ENCODE data around the gene KCNQ1.

DNA sequence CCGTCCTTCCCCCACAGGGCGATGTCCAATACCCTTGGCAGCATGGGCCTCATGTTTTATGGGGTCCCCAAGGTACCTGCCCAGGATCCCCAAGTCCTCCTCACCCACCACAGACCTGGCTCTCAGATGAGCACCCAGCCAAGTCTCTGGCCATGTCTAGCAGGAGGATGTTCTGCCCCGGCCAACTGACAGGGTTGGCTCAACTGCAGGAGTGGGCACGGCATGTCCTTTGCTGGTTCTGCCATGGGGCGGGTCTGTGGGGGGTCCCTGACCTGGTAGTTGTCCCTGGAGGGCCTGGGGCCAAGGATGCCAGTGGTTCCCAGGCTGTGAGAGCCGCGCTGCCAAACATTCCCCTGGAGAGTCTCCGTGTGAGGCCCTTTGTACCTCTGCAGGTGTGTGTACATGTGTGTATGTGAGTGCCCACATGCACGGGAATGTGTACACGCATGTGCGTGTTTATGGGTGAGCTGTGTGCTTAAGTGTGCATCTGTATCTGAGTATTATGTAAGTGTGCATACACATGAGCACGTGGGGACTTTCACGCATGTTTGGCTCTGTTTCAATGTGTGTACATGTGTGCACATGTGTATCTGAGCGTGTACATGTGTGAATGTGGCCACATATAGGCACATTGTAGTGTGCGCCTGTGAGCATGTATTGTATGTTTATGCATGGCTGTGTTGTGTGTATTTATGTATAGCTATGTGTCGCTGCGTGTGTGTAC is 85.5 kb downstream of the KCNQ1 start:
- TF ChIP-seq ZNF565 (CRISPR knock-in tag; conservative IDR thresholded peaks at IDR 0.05; ENCODE audit: low read depth) (no peak), ZNF8 (CRISPR knock-in tag; IDR thresholded peaks at IDR 0.05) (no peak), ISL1 (CRISPR knock-in tag; IDR thresholded peaks at IDR 0.05) (no peak), ZC3H10 (CRISPR knock-in tag; IDR thresholded peaks at IDR 0.05) (no peak), BACH2 (CRISPR knock-in tag; IDR thresholded peaks at IDR 0.05; ENCODE audit: borderline replicate concordance) (no peak), CSDC2 (CRISPR knock-in tag; IDR thresholded peaks at IDR 0.05) (no peak), ZFP3 (CRISPR knock-in tag; IDR thresholded peaks at IDR 0.05) (no peak), ZNF70 (CRISPR knock-in tag; IDR thresholded peaks at IDR 0.05) (no peak)
- TF ChIP-seq, protein P1, sequence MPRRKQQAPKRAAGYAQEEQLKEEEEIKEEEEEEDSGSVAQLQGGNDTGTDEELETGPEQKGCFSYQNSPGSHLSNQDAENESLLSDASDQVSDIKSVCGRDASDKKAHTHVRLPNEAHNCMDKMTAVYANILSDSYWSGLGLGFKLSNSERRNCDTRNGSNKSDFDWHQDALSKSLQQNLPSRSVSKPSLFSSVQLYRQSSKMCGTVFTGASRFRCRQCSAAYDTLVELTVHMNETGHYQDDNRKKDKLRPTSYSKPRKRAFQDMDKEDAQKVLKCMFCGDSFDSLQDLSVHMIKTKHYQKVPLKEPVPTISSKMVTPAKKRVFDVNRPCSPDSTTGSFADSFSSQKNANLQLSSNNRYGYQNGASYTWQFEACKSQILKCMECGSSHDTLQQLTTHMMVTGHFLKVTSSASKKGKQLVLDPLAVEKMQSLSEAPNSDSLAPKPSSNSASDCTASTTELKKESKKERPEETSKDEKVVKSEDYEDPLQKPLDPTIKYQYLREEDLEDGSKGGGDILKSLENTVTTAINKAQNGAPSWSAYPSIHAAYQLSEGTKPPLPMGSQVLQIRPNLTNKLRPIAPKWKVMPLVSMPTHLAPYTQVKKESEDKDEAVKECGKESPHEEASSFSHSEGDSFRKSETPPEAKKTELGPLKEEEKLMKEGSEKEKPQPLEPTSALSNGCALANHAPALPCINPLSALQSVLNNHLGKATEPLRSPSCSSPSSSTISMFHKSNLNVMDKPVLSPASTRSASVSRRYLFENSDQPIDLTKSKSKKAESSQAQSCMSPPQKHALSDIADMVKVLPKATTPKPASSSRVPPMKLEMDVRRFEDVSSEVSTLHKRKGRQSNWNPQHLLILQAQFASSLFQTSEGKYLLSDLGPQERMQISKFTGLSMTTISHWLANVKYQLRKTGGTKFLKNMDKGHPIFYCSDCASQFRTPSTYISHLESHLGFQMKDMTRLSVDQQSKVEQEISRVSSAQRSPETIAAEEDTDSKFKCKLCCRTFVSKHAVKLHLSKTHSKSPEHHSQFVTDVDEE (CRISPR knock-in tag; IDR thresholded peaks at IDR 0.05): no peak
- TF ChIP-seq, protein P2, sequence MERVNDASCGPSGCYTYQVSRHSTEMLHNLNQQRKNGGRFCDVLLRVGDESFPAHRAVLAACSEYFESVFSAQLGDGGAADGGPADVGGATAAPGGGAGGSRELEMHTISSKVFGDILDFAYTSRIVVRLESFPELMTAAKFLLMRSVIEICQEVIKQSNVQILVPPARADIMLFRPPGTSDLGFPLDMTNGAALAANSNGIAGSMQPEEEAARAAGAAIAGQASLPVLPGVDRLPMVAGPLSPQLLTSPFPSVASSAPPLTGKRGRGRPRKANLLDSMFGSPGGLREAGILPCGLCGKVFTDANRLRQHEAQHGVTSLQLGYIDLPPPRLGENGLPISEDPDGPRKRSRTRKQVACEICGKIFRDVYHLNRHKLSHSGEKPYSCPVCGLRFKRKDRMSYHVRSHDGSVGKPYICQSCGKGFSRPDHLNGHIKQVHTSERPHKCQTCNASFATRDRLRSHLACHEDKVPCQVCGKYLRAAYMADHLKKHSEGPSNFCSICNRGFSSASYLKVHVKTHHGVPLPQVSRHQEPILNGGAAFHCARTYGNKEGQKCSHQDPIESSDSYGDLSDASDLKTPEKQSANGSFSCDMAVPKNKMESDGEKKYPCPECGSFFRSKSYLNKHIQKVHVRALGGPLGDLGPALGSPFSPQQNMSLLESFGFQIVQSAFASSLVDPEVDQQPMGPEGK (CRISPR knock-in tag; IDR thresholded peaks at IDR 0.05; ENCODE audit: borderline replicate concordance): no peak
- TF ChIP-seq, protein P3, sequence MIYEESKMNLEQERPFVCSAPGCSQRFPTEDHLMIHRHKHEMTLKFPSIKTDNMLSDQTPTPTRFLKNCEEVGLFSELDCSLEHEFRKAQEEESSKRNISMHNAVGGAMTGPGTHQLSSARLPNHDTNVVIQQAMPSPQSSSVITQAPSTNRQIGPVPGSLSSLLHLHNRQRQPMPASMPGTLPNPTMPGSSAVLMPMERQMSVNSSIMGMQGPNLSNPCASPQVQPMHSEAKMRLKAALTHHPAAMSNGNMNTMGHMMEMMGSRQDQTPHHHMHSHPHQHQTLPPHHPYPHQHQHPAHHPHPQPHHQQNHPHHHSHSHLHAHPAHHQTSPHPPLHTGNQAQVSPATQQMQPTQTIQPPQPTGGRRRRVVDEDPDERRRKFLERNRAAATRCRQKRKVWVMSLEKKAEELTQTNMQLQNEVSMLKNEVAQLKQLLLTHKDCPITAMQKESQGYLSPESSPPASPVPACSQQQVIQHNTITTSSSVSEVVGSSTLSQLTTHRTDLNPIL (CRISPR knock-in tag; IDR thresholded peaks at IDR 0.05; ENCODE audit: low read depth): no peak

Data from SK-N-SH treated with all-trans-retinoic acid at 6 μM for 48 hours (cell line).